Hepatocyte (in vitro differentiated cells): ENCODE results near the gene ZBTB7B. TPM values are rescaled to one million over a fixed set of nuclear protein-coding genes. Genes with fewer than 3 reads are reported as not detected.

Experiments used
- DNase-seq: peaks from one replicate; pipeline ENCODE4 v3.0.0-alpha.2; 2016; ENCODE audit warnings: low spot score
- H2AFZ ChIP-seq: fragments of 200-600 bp; sonication (generic); 2 replicates; pipeline ENCODE4 v1.6.0; 2016; ENCODE audit warnings: antibody characterized with exemption, mild to moderate bottlenecking
- H3K27ac ChIP-seq: fragments of 200-600 bp; sonication (generic); 2 replicates; pipeline ENCODE4 v1.5.1; 2016; ENCODE audit warnings: mild to moderate bottlenecking
- H3K27me3 ChIP-seq: fragments of 200-600 bp; sonication (generic); 2 replicates; pipeline ENCODE4 v1.6.1; 2016
- H3K36me3 ChIP-seq: fragments of 200-600 bp; sonication (generic); replicated peaks from 2 replicates; pipeline ENCODE4 v1.5.1; 2016; ENCODE audit warnings: low read depth; ENCODE audit not compliant: insufficient read depth
- H3K4me1 ChIP-seq: fragments of 200-600 bp; sonication (generic); 2 replicates; pipeline ENCODE4 v1.5.1; 2016; ENCODE audit warnings: mild to moderate bottlenecking, moderate library complexity; ENCODE audit not compliant: insufficient read depth
- H3K4me2 ChIP-seq: fragments of 200-600 bp; sonication (generic); 2 replicates; pipeline ENCODE4 v1.6.0; 2016
- H3K4me3 ChIP-seq: fragments of 200-600 bp; sonication (generic); 2 replicates; pipeline ENCODE4 v1.5.1; 2016; ENCODE audit warnings: mild to moderate bottlenecking
- H3K79me2 ChIP-seq: fragments of 200-600 bp; sonication (generic); 2 replicates; pipeline ENCODE4 v1.6.0; 2017; ENCODE audit warnings: mild to moderate bottlenecking
- H3K9me2 ChIP-seq: fragments of 200-600 bp; sonication (generic); replicated peaks from 2 replicates; pipeline ENCODE4 v1.6.0; 2017; ENCODE audit warnings: mild to moderate bottlenecking; ENCODE audit not compliant: insufficient read depth
- H3K9me3 ChIP-seq: fragments of 200-600 bp; sonication (generic); 2 replicates; pipeline ENCODE4 v1.5.1; 2016; ENCODE audit warnings: low read depth, mild to moderate bottlenecking
- H4K20me1 ChIP-seq: fragments of 200-600 bp; sonication (generic); 2 replicates; pipeline ENCODE4 v1.6.0; 2016; ENCODE audit warnings: mild to moderate bottlenecking; ENCODE audit not compliant: insufficient read depth, poor library complexity, severe bottlenecking
- EZH2 ChIP-seq: fragments of 200-600 bp; sonication (generic); IDR thresholded peaks from 2 replicates; pipeline ENCODE4 v1.6.1; 2016; ENCODE audit warnings: antibody characterized with exemption, mild to moderate bottlenecking, borderline replicate concordance
- EZH2phosphoT487 ChIP-seq: fragments of 200-600 bp; sonication (generic); IDR thresholded peaks from one replicate; pipeline ENCODE4 v1.6.1; 2018; ENCODE audit warnings: antibody characterized with exemption, mild to moderate bottlenecking, low read depth, moderate library complexity; ENCODE audit not compliant: unreplicated experiment, severe bottlenecking
- WGBS: methylation state at CpG from one replicate; pipeline ENCODE4 v1.1.6; 2016; ENCODE audit warnings: low lambda C conversion rate; ENCODE audit errors: missing lambda C conversion rate; 5-methylcytosine and 5-hydroxymethylcytosine counted together
- polyA plus RNA-seq: library from polyadenylated mRNA; unstranded; fragments of >200 nt; fragmentation: Nextera tagmentation; extraction: Ambion mirVana; gene quantifications from 2 replicates; pipeline ENCODE4 v1.2.1, GENCODE V29; 2016
- total RNA-seq: library from RNA; depleted of rRNA; stranded (reverse); fragments of >200 nt; gene quantifications from 2 replicates; pipeline ENCODE4 v1.2.3, GENCODE V29; 2014
- TF ChIP-seq, protein P1 (sequence below): fragments of 200-600 bp; sonication (generic); IDR thresholded peaks from 2 replicates; pipeline ENCODE4 v1.5.1; 2016; ENCODE audit warnings: antibody characterized with exemption, mild to moderate bottlenecking; ENCODE audit not compliant: poor library complexity

The ZBTB7B gene
- total and polyA plus RNA-seq, 2 experiments from 2014 or later = 13.3 to 29.2 TPM

DNA sequence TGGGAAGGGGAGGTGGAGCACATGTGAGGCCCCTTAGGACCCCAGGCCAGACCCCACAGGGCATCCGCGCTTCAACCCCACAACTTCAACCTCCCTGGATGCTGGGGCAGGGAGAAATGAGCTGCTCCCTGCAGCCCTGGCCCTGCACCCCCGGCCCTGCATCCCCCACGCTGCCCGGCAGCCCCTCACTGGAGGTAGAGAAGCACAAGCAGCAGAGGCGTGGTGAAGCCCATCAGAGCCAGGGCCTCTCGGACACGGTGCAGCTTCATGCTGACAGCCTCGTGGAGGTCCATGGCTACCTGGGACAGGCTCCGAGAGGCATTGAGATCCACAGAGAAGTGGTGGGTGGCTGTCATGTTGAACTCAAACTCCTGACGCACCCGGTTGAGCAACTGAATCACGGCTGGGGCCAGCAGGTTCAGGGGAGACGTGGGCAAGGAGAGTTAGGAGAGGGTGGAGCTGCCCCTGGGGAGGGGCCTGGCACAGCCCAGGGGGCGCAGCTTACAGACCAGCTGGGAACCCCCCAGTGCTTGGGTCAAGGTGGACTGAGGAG lies 27.7 kb downstream of the ZBTB7B start:
- Histone ChIP-seq H3K4me2 (no peak overlapping the region), H3K4me1 (no peaks in the 10 kb centered on the region), H3K27ac (no peak overlapping the region), H3K4me3 (no peak overlapping the region), H4K20me1 (no peaks in the 10 kb centered on the region), H3K9me3 (no peaks in the 10 kb centered on the region), H3K36me3 (no peaks in the 10 kb centered on the region), H3K27me3 (no peaks in the 10 kb centered on the region), H3K9me2 (no peaks in the 10 kb centered on the region), H2AFZ (no peak overlapping the region), H3K79me2 (no peaks in the 10 kb centered on the region)
- 92% methylated on average over 14 of the region's 15 CpGs for WGBS
- TF ChIP-seq, protein P1, sequence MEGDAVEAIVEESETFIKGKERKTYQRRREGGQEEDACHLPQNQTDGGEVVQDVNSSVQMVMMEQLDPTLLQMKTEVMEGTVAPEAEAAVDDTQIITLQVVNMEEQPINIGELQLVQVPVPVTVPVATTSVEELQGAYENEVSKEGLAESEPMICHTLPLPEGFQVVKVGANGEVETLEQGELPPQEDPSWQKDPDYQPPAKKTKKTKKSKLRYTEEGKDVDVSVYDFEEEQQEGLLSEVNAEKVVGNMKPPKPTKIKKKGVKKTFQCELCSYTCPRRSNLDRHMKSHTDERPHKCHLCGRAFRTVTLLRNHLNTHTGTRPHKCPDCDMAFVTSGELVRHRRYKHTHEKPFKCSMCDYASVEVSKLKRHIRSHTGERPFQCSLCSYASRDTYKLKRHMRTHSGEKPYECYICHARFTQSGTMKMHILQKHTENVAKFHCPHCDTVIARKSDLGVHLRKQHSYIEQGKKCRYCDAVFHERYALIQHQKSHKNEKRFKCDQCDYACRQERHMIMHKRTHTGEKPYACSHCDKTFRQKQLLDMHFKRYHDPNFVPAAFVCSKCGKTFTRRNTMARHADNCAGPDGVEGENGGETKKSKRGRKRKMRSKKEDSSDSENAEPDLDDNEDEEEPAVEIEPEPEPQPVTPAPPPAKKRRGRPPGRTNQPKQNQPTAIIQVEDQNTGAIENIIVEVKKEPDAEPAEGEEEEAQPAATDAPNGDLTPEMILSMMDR = no peak
- no peak for TF ChIP-seq EZH2phosphoT487
- TF ChIP-seq EZH2 = no peak
- DNase-seq = no peak

DNA sequence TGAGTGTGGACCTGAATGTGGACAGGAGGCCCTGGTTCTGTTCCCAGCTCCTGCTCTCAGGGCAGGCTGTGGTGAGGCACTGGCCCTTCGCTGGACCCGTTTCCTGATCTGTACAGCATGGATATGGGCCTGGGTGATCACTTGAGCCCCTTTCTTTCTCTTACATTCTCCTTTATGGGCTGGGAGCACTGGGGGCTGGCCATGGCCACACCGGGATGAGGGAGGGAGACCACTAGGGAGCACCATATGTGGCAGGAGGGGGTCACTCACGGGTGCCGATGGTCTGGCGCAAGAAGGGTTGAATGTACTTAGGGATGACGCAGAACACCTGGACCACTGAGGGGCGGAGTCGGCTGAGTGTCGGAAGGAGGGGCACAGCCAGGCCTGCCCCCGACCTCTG lies 28.3 kb downstream of the ZBTB7B start:
- Histone ChIP-seq H2AFZ (no peak overlapping the region), H3K4me2 (no peak overlapping the region), H3K79me2 (no peaks in the 10 kb centered on the region), H4K20me1 (no peaks in the 10 kb centered on the region), H3K4me3 (no peak overlapping the region), H3K4me1 (no peaks in the 10 kb centered on the region), H3K9me3 (no peaks in the 10 kb centered on the region), H3K36me3 (no peaks in the 10 kb centered on the region), H3K27me3 (no peaks in the 10 kb centered on the region), H3K9me2 (no peaks in the 10 kb centered on the region), H3K27ac (no peak overlapping the region)
- 82% methylated on average over 9 of the region's 11 CpGs for WGBS
- TF ChIP-seq, protein P1 = no peak
- TF ChIP-seq EZH2phosphoT487 (no peak), EZH2 (no peak)
- DNase-seq = no peak

DNA sequence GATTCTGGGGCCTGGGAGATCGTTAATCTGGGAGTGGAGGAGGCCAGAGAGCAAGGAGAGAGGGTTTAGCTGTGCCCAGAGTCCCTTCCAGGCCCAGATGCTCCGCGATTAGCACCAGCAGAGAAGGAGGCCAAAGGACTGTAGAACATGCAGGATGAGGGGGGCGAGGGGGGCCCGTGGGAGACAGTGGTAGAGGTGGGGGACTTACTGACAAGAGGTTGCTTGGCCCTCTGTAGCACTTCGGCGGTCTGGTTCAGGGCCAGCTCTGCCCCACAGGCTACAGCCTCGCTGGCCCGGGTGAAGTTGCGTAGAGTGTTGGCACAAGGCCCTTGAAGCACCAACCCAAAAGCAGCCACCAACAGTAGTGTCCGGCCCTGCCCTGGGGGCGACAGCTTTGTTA lies 30.3 kb downstream of the ZBTB7B start:
- no peaks in the 10 kb centered on the region for H3K36me3 ChIP-seq
- H3K4me2 ChIP-seq = no peak overlapping the region
- H3K27ac ChIP-seq = no peak overlapping the region
- H3K27me3 ChIP-seq = no peaks in the 10 kb centered on the region
- no peak overlapping the region for H3K4me3 ChIP-seq
- TF ChIP-seq, protein P1 = no peak
- TF ChIP-seq EZH2 (no peak), EZH2phosphoT487 (no peak)
- no peaks in the 10 kb centered on the region for H3K4me1 ChIP-seq
- no peaks in the 10 kb centered on the region for H3K9me2 ChIP-seq
- H4K20me1 ChIP-seq = no peaks in the 10 kb centered on the region
- WGBS = 90% methylated on average over 10 of the region's 12 CpGs
- DNase-seq = no peak
- H3K79me2 ChIP-seq = no peaks in the 10 kb centered on the region
- no peaks in the 10 kb centered on the region for H3K9me3 ChIP-seq
- no peak overlapping the region for H2AFZ ChIP-seq

DNA sequence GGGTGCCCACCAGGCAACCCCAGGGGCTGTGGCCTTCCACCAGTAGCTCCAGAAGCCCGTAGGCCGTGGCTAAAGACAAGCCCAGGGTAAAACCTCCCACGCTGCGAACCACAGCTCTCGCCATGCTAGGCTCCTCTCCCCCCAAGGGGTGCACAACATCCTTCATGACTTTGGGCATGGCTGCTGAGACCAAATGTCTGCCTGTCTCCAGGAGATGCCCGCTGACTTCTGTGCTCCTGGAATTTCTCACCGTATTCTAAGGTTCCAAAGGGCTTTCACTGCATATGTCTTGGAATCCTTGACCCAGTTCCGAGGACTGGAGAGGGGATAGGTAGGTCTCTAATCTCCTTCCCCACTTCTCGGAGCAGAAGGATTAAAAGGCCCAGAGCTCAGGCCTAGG lies 30.9 kb downstream of the ZBTB7B start, which contains the start of the genes DCST1 and DCST2:
Gene DCST1 (plus strand): TSS at position 301 of the 400 bp plus-strand sequence. CDS start 213 bp downstream, outside the sequence.
Gene DCST2 (minus strand): TSS at position 258 of the 400 bp plus-strand sequence. CDS start 80 bp downstream, at position 178.
- H3K4me1 ChIP-seq = no peaks in the 10 kb centered on the region
- DNase-seq = no peak
- H3K4me2 ChIP-seq = no peak within 1 kb of the TSS
- no peak within 1 kb of the TSS for H3K27ac ChIP-seq
- H3K4me3 ChIP-seq = no peak within 1 kb of the TSS
- H3K27me3 ChIP-seq = no peaks in the 10 kb centered on the region
- no peaks in the 10 kb centered on the region for H3K79me2 ChIP-seq
- 96% methylated on average over 9 of the region's 9 CpGs for WGBS
- H4K20me1 ChIP-seq = no peaks in the 10 kb centered on the region
- H3K9me3 ChIP-seq = no peaks in the 10 kb centered on the region
- H3K36me3 ChIP-seq = no peaks in the 10 kb centered on the region
- H2AFZ ChIP-seq = no peak within 1 kb of the TSS
- TF ChIP-seq, protein P1 = no peak
- no peak for TF ChIP-seq EZH2
- no peak for TF ChIP-seq EZH2phosphoT487
- no peaks in the 10 kb centered on the region for H3K9me2 ChIP-seq
